WTC11 (cell line): ENCODE results near the gene KCNMA1.

ENCODE experiments used
- CREB1 ChIP-seq: sonication (generic); formaldehyde crosslinking; IDR thresholded peaks from 2 replicates; pipeline ENCODE4 v1.8.0; 2023; ENCODE audit warnings: mild to moderate bottlenecking, missing genetic modification reagents
- ZNF263 ChIP-seq: sonication (generic); formaldehyde crosslinking; IDR thresholded peaks from 2 replicates; pipeline ENCODE4 v1.8.1; 2022; ENCODE audit warnings: low read depth, mild to moderate bottlenecking, moderate library complexity, missing genetic modification reagents
- TF ChIP-seq, protein P1 (sequence below): fragments of 200-600 bp; IDR thresholded peaks from 2 replicates; pipeline ENCODE4 v1.8.0; 2022; ENCODE audit warnings: antibody characterized with exemption
- TF ChIP-seq, protein P2 (sequence below): sonication (generic); formaldehyde crosslinking; IDR thresholded peaks from 2 replicates; pipeline ENCODE4 v1.8.1; 2022; ENCODE audit warnings: low read depth, missing genetic modification reagents, borderline replicate concordance

DNA sequence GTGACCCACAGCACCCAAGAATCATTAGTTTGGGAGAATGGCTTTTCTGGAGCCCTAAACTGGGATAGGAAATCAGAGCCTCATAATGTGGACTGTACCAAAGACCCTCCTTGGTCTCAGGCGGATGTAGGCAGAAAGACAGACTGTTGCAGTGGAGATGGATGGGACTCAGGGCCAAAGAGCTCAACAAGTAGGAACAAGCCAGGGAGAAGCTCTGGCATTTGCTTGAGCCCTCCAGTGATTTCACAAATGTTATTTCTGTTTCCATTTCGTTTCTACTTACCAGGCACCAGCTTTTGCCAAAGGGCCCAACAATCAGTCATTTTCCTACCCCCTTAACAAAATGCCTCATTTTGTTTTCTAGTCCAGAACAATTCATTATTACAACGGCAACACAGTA is 762.7 kb downstream of the KCNMA1 start:
- TF ChIP-seq ZNF263 (CRISPR knock-in tag) (no peak), CREB1 (no peak)
- TF ChIP-seq, protein P1, sequence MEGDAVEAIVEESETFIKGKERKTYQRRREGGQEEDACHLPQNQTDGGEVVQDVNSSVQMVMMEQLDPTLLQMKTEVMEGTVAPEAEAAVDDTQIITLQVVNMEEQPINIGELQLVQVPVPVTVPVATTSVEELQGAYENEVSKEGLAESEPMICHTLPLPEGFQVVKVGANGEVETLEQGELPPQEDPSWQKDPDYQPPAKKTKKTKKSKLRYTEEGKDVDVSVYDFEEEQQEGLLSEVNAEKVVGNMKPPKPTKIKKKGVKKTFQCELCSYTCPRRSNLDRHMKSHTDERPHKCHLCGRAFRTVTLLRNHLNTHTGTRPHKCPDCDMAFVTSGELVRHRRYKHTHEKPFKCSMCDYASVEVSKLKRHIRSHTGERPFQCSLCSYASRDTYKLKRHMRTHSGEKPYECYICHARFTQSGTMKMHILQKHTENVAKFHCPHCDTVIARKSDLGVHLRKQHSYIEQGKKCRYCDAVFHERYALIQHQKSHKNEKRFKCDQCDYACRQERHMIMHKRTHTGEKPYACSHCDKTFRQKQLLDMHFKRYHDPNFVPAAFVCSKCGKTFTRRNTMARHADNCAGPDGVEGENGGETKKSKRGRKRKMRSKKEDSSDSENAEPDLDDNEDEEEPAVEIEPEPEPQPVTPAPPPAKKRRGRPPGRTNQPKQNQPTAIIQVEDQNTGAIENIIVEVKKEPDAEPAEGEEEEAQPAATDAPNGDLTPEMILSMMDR, result no peak
- TF ChIP-seq, protein P2, sequence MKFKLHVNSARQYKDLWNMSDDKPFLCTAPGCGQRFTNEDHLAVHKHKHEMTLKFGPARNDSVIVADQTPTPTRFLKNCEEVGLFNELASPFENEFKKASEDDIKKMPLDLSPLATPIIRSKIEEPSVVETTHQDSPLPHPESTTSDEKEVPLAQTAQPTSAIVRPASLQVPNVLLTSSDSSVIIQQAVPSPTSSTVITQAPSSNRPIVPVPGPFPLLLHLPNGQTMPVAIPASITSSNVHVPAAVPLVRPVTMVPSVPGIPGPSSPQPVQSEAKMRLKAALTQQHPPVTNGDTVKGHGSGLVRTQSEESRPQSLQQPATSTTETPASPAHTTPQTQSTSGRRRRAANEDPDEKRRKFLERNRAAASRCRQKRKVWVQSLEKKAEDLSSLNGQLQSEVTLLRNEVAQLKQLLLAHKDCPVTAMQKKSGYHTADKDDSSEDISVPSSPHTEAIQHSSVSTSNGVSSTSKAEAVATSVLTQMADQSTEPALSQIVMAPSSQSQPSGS (CRISPR knock-in tag), result no peak
